GM21737 (cell line): ENCODE measurements around the gene WSCD1.

Source experiments
- ATAC-seq: cut with Tn5 transposase; IDR thresholded peaks from one replicate; pipeline ENCODE4 v1.9.1; 2021; ENCODE audit warnings: mild to moderate bottlenecking, moderate library complexity; ENCODE audit not compliant: unreplicated experiment

The WSCD1 gene

GRCh38 chr17:6084311-6085161, 14.4 kb downstream of the WSCD1 start:
- ATAC-seq = no peak

- no peak for ATAC-seq
Observed at GRCh38 chr17:6085812-6086211, 15.6 kb downstream of the WSCD1 start.

- ATAC-seq = no peak
Observed at GRCh38 chr17:6086603-6087400, 16.6 kb downstream of the WSCD1 start.

GRCh38 chr17:6088141-6088540, 18.0 kb downstream of the WSCD1 start:
- ATAC-seq = no peak

GRCh38 chr17:6090253-6090652, 20.1 kb downstream of the WSCD1 start:
- ATAC-seq = no peak

- ATAC-seq = no peak
Observed at GRCh38 chr17:6092182-6092902, 22.2 kb downstream of the WSCD1 start.

GRCh38 chr17:6092903-6093468, 22.8 kb downstream of the WSCD1 start:
- no peak for ATAC-seq

GRCh38 chr17:6094453-6094852, 24.3 kb downstream of the WSCD1 start:
- ATAC-seq = no peak

GRCh38 chr17:6094926-6095325, 24.7 kb downstream of the WSCD1 start:
- ATAC-seq = no peak

- no peak for ATAC-seq
Observed at GRCh38 chr17:6095501-6095900, 25.3 kb downstream of the WSCD1 start.

- no peak for ATAC-seq
Observed at GRCh38 chr17:6096201-6097004, 26.2 kb downstream of the WSCD1 start.

GRCh38 chr17:6097005-6097279, 26.8 kb downstream of the WSCD1 start:
- ATAC-seq = no peak

- ATAC-seq = no peak
Observed at GRCh38 chr17:6098050-6098822, 28.1 kb downstream of the WSCD1 start.

- ATAC-seq = no peak
Observed at GRCh38 chr17:6098823-6099180, 28.6 kb downstream of the WSCD1 start.

GRCh38 chr17:6099492-6099891, 29.3 kb downstream of the WSCD1 start:
- no peak for ATAC-seq

GRCh38 chr17:6100146-6100545, 30.0 kb downstream of the WSCD1 start:
- ATAC-seq = no peak

- no peak for ATAC-seq
Observed at GRCh38 chr17:6100891-6101500, 30.8 kb downstream of the WSCD1 start.

GRCh38 chr17:6101706-6102105, 31.5 kb downstream of the WSCD1 start:
- ATAC-seq = no peak

- ATAC-seq = no peak
Observed at GRCh38 chr17:6102615-6103014, 32.4 kb downstream of the WSCD1 start.
